ENCODE measurements around the gene MLC1. TPM values are rescaled to one million over a fixed set of nuclear protein-coding genes. Genes with fewer than 3 reads are reported as not detected.

MLC1 gene
- total and polyA plus RNA-seq, 9 donors, result 0.31 to 1.2 (median 0.79) TPM

Other genes with a start within 250 kb of the MLC1 start
- 7.3 TPM for gene ZBED4, start 231.6 kb downstream of the MLC1 start, total RNA-seq
- gene ZBED4, start 231.6 kb downstream of the MLC1 start, polyA plus RNA-seq (ENCODE audit: insufficient read depth in 1 of 8, insufficient read length in 8 of 8, low replicate concordance in 1 of 8), result 10 to 100 TPM; 10.8 to 15.9 (median 13.2) TPM
- gene ALG12, start 167.0 kb downstream of the MLC1 start, total RNA-seq, result 6.6 TPM
- 10 to 100 TPM; 13.3 to 19.1 (median 15.9) TPM for gene ALG12, start 167.0 kb downstream of the MLC1 start, polyA plus RNA-seq (ENCODE audit: insufficient read depth in 1 of 8, insufficient read length in 8 of 8, low replicate concordance in 1 of 8)
- 18.8 TPM for gene CRELD2, start 166.8 kb downstream of the MLC1 start, total RNA-seq
- 10 to 100 TPM; 17.0 to 27.0 (median 22.8) TPM for gene CRELD2, start 166.8 kb downstream of the MLC1 start, polyA plus RNA-seq (ENCODE audit: insufficient read depth in 1 of 8, insufficient read length in 8 of 8, low replicate concordance in 1 of 8)
- gene PIM3, start 124.7 kb downstream of the MLC1 start, total RNA-seq, result 14.7 TPM
- gene PIM3, start 124.7 kb downstream of the MLC1 start, polyA plus RNA-seq (ENCODE audit: insufficient read depth in 1 of 8, insufficient read length in 8 of 8, low replicate concordance in 1 of 8), result 10 to 100 TPM; 13.6 to 21.6 (median 16.3) TPM
- gene IL17REL, start 72.7 kb downstream of the MLC1 start, total RNA-seq, result not detected
- under 1 TPM in 1 of 8 donors, not detected in 7; 0.05 TPM for gene IL17REL, start 72.7 kb downstream of the MLC1 start, polyA plus RNA-seq (ENCODE audit: insufficient read depth in 1 of 8, insufficient read length in 8 of 8, low replicate concordance in 1 of 8)
- not detected for gene TTLL8, start 27.1 kb downstream of the MLC1 start, total RNA-seq
- not detected for gene TTLL8, start 27.1 kb downstream of the MLC1 start, polyA plus RNA-seq (ENCODE audit: insufficient read depth in 1 of 8, insufficient read length in 8 of 8, low replicate concordance in 1 of 8)
- gene MOV10L1, start 4.6 kb upstream of the MLC1 start, total RNA-seq, result 0.40 TPM
- gene MOV10L1, start 4.6 kb upstream of the MLC1 start, polyA plus RNA-seq (ENCODE audit: insufficient read depth in 1 of 8, insufficient read length in 8 of 8, low replicate concordance in 1 of 8), result under 1 TPM; 0.08 to 0.50 (median 0.20) TPM
- gene PANX2, start 85.3 kb upstream of the MLC1 start, total RNA-seq, result 0.13 TPM
- under 1 TPM; 0.04 to 0.19 (median 0.15) TPM for gene PANX2, start 85.3 kb upstream of the MLC1 start, polyA plus RNA-seq (ENCODE audit: insufficient read depth in 1 of 8, insufficient read length in 8 of 8, low replicate concordance in 1 of 8)
- gene TRABD, start 100.5 kb upstream of the MLC1 start, total RNA-seq, result 10.5 TPM
- 10 to 100 TPM; 16.7 to 28.5 (median 19.8) TPM for gene TRABD, start 100.5 kb upstream of the MLC1 start, polyA plus RNA-seq (ENCODE audit: insufficient read depth in 1 of 8, insufficient read length in 8 of 8, low replicate concordance in 1 of 8)
- gene SELENOO, start 115.6 kb upstream of the MLC1 start, total RNA-seq, result 11.8 TPM
- gene SELENOO, start 115.6 kb upstream of the MLC1 start, polyA plus RNA-seq (ENCODE audit: insufficient read depth in 1 of 8, insufficient read length in 8 of 8, low replicate concordance in 1 of 8), result 10 to 100 TPM; 10.8 to 21.1 (median 14.5) TPM
- 26.2 TPM for gene TUBGCP6, start 159.6 kb upstream of the MLC1 start, total RNA-seq
- gene TUBGCP6, start 159.6 kb upstream of the MLC1 start, polyA plus RNA-seq (ENCODE audit: insufficient read depth in 1 of 8, insufficient read length in 8 of 8, low replicate concordance in 1 of 8), result 10 to 100 TPM; 21.4 to 35.3 (median 26.4) TPM
- gene HDAC10, start 165.8 kb upstream of the MLC1 start, total RNA-seq, result 11.5 TPM
- gene HDAC10, start 165.8 kb upstream of the MLC1 start, polyA plus RNA-seq (ENCODE audit: insufficient read depth in 1 of 8, insufficient read length in 8 of 8, low replicate concordance in 1 of 8), result 10 to 100 TPM; 10.8 to 23.7 (median 16.9) TPM
- 25.6 TPM for gene MAPK12, start 176.3 kb upstream of the MLC1 start, total RNA-seq
- 10 to 100 TPM in 7 of 8 donors, 1 to 10 TPM in 1; 9.4 to 37.8 (median 19.1) TPM for gene MAPK12, start 176.3 kb upstream of the MLC1 start, polyA plus RNA-seq (ENCODE audit: insufficient read depth in 1 of 8, insufficient read length in 8 of 8, low replicate concordance in 1 of 8)
- 4.5 TPM for gene MAPK11, start 185.0 kb upstream of the MLC1 start, total RNA-seq
- gene MAPK11, start 185.0 kb upstream of the MLC1 start, polyA plus RNA-seq (ENCODE audit: insufficient read depth in 1 of 8, insufficient read length in 8 of 8, low replicate concordance in 1 of 8), result 1 to 10 TPM; 6.1 to 8.7 (median 6.8) TPM
- gene PLXNB2, start 222.2 kb upstream of the MLC1 start, total RNA-seq, result 36.9 TPM
- 100 to 1,000 TPM in 2 of 8 donors, 10 to 100 TPM in 6; 72.1 to 110 (median 94.2) TPM for gene PLXNB2, start 222.2 kb upstream of the MLC1 start, polyA plus RNA-seq (ENCODE audit: insufficient read depth in 1 of 8, insufficient read length in 8 of 8, low replicate concordance in 1 of 8)
- gene DENND6B, start 241.6 kb upstream of the MLC1 start, total RNA-seq, result 2.0 TPM
- gene DENND6B, start 241.6 kb upstream of the MLC1 start, polyA plus RNA-seq (ENCODE audit: insufficient read depth in 1 of 8, insufficient read length in 8 of 8, low replicate concordance in 1 of 8), result 1 to 10 TPM; 3.9 to 7.1 (median 4.8) TPM